ENCODE measurements around the gene CEP72. TPM values are rescaled to one million over a fixed set of nuclear protein-coding genes. Genes with fewer than 3 reads are reported as not detected.
"Not testable (repeated sequence)": the region's sequence is repeated elsewhere in the genome, so short reads cannot be mapped to it uniquely, and the experiment has no call there.

Gene CEP72
- total RNA-seq, 2 donors from 2014 or later, result 35.6 to 36.5 TPM

DNA sequence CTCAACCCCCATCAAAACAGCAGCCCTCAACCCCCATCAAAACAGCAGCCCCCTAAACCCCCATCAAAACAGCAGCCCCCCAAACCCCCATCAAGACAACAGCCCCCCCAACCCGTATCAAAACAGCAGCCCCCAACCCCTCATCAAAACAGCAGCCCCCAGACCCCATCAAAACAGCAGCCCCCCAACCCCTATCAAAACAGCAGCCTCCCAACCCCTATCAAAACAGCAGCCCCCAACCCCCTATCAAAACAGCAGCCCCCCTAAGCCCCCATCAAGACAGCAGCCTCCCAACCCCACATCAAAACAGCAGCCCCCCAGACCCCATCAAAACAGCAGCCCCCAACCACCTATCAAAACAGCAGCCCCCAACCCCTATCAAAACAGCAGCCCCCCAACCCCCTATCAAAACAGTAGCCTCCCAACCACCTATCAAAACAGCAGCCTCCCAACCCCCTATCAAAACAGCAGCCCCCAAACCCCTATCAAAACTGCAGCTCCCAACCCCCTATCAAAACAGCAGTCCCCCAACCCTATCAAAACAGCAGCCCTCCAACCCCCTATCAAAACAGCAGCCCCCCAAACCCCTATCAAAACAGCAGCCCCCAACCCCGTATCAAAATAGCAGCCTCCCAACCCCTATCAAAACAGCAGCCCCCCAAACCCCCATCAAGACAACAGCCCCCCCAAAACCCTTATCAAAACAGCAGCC is 79.8 kb downstream of the CEP72 start:
- Histone ChIP-seq H3K27ac (ENCODE audit: low read depth, low read length) (no peak overlapping the region), H3K9ac (ENCODE audit: extremely low read depth, low read length, poor library complexity, severe bottlenecking) (no peak overlapping the region), H3K4me3 (ENCODE audit: low read length) (no peak overlapping the region), H3K36me3 (ENCODE audit: control insufficient read depth, insufficient read depth, low read length) (no peaks in the 10 kb centered on the region), H3K9me3 (ENCODE audit: control insufficient read depth, low read length) (no peaks in the 10 kb centered on the region), H3K4me1 (ENCODE audit: control insufficient read depth, insufficient read depth, low read length) (no peaks in the 10 kb centered on the region), H3K27me3 (ENCODE audit: control insufficient read depth, insufficient read depth, low read length, poor library complexity, severe bottlenecking) (peaks cover 18% of the 10 kb centered on the region)
- Mint-ChIP-seq H3K36me3 (ENCODE audit: low read depth) (no peaks in the 10 kb centered on the region), H3K4me1 (no peaks in the 10 kb centered on the region), H3K27ac (no peak overlapping the region), H3K27me3 (ENCODE audit: insufficient read depth) (peaks cover 14% of the 10 kb centered on the region), H3K4me3 (no peak overlapping the region), H3K9me3 (peaks cover 3% of the 10 kb centered on the region)
- no peak for TF ChIP-seq CTCF (conservative IDR thresholded peaks at IDR 0.05)
- whole genome bisulfite sequencing, 2 experiments (ENCODE audit: insufficient coverage in 1 of 2, insufficient read length in 1 of 2), result 60% methylated on average over 1 of the region's 2 CpGs; no CpG with 5 or more reads in 1 of the 2 experiments
- peak; percentile 28 for DNase-seq

- not testable (repeated sequence) for H3K9me3 ChIP-seq (ENCODE audit: control insufficient read depth, low read length); H3K27ac ChIP-seq (ENCODE audit: low read depth, low read length); H3K36me3 Mint-ChIP-seq (ENCODE audit: low read depth); H3K4me1 Mint-ChIP-seq; H3K9me3 Mint-ChIP-seq; H3K4me3 ChIP-seq (ENCODE audit: low read length); H3K9ac ChIP-seq (ENCODE audit: extremely low read depth, low read length, poor library complexity, severe bottlenecking); H3K36me3 ChIP-seq (ENCODE audit: control insufficient read depth, insufficient read depth, low read length); H3K4me3 Mint-ChIP-seq; H3K4me1 ChIP-seq (ENCODE audit: control insufficient read depth, insufficient read depth, low read length); H3K27ac Mint-ChIP-seq
- whole genome bisulfite sequencing, 2 experiments (ENCODE audit: insufficient coverage in 1 of 2, insufficient read length in 1 of 2), result 8% methylated on average over 41 of the region's 41 CpGs; no CpG with 5 or more reads in 1 of the 2 experiments
- peaks cover 19% of the 10 kb centered on the region for H3K27me3 Mint-ChIP-seq (ENCODE audit: insufficient read depth)
- DNase-seq, result peak; percentile 61
- peaks cover 22% of the 10 kb centered on the region for H3K27me3 ChIP-seq (ENCODE audit: control insufficient read depth, insufficient read depth, low read length, poor library complexity, severe bottlenecking)
These were observed 80.4 kb downstream of the CEP72 start for GRCh38 chr5:692529-693041.

GRCh38 chr5:693271-694041 is 81.3 kb downstream of the CEP72 start, which contains the start of gene TPPP:
Gene TPPP (minus strand): TSS chr5:693352. CDS start chr5:678060, 15,292 bp downstream.
- H3K9me3 ChIP-seq (ENCODE audit: control insufficient read depth, low read length); H3K36me3 ChIP-seq (ENCODE audit: control insufficient read depth, insufficient read depth, low read length); H3K4me1 ChIP-seq (ENCODE audit: control insufficient read depth, insufficient read depth, low read length); H3K4me3 ChIP-seq (ENCODE audit: low read length); H3K4me1 Mint-ChIP-seq; H3K4me3 Mint-ChIP-seq; H3K27ac Mint-ChIP-seq; H3K9me3 Mint-ChIP-seq; H3K27ac ChIP-seq (ENCODE audit: low read depth, low read length); H3K9ac ChIP-seq (ENCODE audit: extremely low read depth, low read length, poor library complexity, severe bottlenecking); H3K36me3 Mint-ChIP-seq (ENCODE audit: low read depth): not testable (repeated sequence)
- peak; percentile 90 for DNase-seq
- peaks cover 23% of the 10 kb centered on the region for H3K27me3 Mint-ChIP-seq (ENCODE audit: insufficient read depth)
- WGBS, 2 experiments (ENCODE audit: insufficient coverage in 1 of 2, insufficient read length in 1 of 2), result 0% methylated on average over 72 of the region's 109 CpGs; no CpG with 5 or more reads in 1 of the 2 experiments
- H3K27me3 ChIP-seq (ENCODE audit: control insufficient read depth, insufficient read depth, low read length, poor library complexity, severe bottlenecking), result peaks cover 24% of the 10 kb centered on the region

DNA sequence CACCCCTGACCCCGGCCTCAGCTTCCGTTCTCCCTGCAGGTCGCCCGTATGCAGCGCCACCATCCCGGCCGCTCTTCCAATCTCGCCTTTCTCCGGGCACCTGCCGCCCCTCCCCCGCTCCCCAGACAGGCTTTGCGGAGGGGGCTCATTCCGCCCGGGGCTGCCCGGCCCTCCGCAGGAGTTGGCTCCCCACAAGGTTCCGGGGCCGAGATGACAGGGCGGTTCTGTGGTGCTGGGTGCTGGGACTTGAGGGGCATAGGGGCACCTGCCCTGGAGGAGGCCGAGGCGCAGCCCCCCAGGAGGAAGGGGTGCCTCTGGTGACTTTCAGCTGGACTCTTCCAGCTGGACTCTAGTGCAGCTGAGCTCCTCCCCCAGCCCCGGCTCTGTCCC is 81.9 kb downstream of the CEP72 start:
- peaks cover 29% of the 10 kb centered on the region for H3K27me3 ChIP-seq (ENCODE audit: control insufficient read depth, insufficient read depth, low read length, poor library complexity, severe bottlenecking)
- H3K9ac ChIP-seq (ENCODE audit: extremely low read depth, low read length, poor library complexity, severe bottlenecking); H3K4me3 Mint-ChIP-seq; H3K4me3 ChIP-seq (ENCODE audit: low read length); H3K4me1 ChIP-seq (ENCODE audit: control insufficient read depth, insufficient read depth, low read length); H3K9me3 Mint-ChIP-seq; H3K36me3 Mint-ChIP-seq (ENCODE audit: low read depth); H3K27ac ChIP-seq (ENCODE audit: low read depth, low read length); H3K9me3 ChIP-seq (ENCODE audit: control insufficient read depth, low read length); H3K4me1 Mint-ChIP-seq; H3K27ac Mint-ChIP-seq; H3K36me3 ChIP-seq (ENCODE audit: control insufficient read depth, insufficient read depth, low read length): not testable (repeated sequence)
- peak; percentile 44 for DNase-seq
- WGBS, 2 experiments (ENCODE audit: insufficient coverage in 1 of 2, insufficient read length in 1 of 2), result 6% methylated on average over 10 of the region's 22 CpGs; no CpG with 5 or more reads in 1 of the 2 experiments
- H3K27me3 Mint-ChIP-seq (ENCODE audit: insufficient read depth), result peaks cover 29% of the 10 kb centered on the region

DNA sequence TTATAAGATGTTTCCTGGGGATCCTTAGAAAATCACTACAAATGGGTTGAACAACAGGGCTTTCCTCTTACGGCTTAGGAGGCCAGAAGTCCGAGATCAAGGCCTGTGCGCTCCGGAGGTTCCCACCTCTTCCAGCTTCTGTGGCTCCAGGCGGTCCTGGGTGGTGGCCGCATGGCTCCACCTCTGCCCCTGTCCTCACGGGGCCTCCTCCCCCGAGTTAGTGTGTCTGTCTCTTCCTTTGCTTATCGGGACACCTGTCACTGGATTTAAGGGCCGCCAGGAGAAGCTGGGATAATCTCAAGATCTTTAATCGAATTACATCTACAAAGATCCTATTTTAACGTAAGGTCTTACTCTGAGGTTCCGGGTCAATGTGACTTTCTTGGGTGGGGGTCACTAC is 83.3 kb downstream of the CEP72 start:
- not testable (repeated sequence) for H3K4me3 Mint-ChIP-seq; H3K36me3 Mint-ChIP-seq (ENCODE audit: low read depth); H3K27ac ChIP-seq (ENCODE audit: low read depth, low read length); H3K9ac ChIP-seq (ENCODE audit: extremely low read depth, low read length, poor library complexity, severe bottlenecking); H3K9me3 ChIP-seq (ENCODE audit: control insufficient read depth, low read length); H3K4me1 Mint-ChIP-seq; H3K36me3 ChIP-seq (ENCODE audit: control insufficient read depth, insufficient read depth, low read length); H3K27ac Mint-ChIP-seq; DNase-seq; H3K4me1 ChIP-seq (ENCODE audit: control insufficient read depth, insufficient read depth, low read length); H3K9me3 Mint-ChIP-seq; H3K4me3 ChIP-seq (ENCODE audit: low read length)
- peaks cover 39% of the 10 kb centered on the region for H3K27me3 ChIP-seq (ENCODE audit: control insufficient read depth, insufficient read depth, low read length, poor library complexity, severe bottlenecking)
- 92% methylated on average over 2 of the region's 13 CpGs; no CpG with 5 or more reads in 1 of the 2 experiments for WGBS, 2 experiments (ENCODE audit: insufficient coverage in 1 of 2, insufficient read length in 1 of 2)
- peaks cover 40% of the 10 kb centered on the region for H3K27me3 Mint-ChIP-seq (ENCODE audit: insufficient read depth)

- not testable (repeated sequence) for H3K4me1 ChIP-seq (ENCODE audit: control insufficient read depth, insufficient read depth, low read length); H3K4me3 Mint-ChIP-seq; H3K27ac ChIP-seq (ENCODE audit: low read depth, low read length); H3K9ac ChIP-seq (ENCODE audit: extremely low read depth, low read length, poor library complexity, severe bottlenecking); H3K36me3 Mint-ChIP-seq (ENCODE audit: low read depth); H3K9me3 ChIP-seq (ENCODE audit: control insufficient read depth, low read length); H3K4me1 Mint-ChIP-seq; H3K9me3 Mint-ChIP-seq; H3K27ac Mint-ChIP-seq; DNase-seq; H3K4me3 ChIP-seq (ENCODE audit: low read length); H3K36me3 ChIP-seq (ENCODE audit: control insufficient read depth, insufficient read depth, low read length)
- H3K27me3 ChIP-seq (ENCODE audit: control insufficient read depth, insufficient read depth, low read length, poor library complexity, severe bottlenecking), result peaks cover 45% of the 10 kb centered on the region
- H3K27me3 Mint-ChIP-seq (ENCODE audit: insufficient read depth), result peaks cover 46% of the 10 kb centered on the region
- WGBS, 2 experiments (ENCODE audit: insufficient coverage in 1 of 2, insufficient read length in 1 of 2), result 70% methylated on average over 6 of the region's 8 CpGs; no CpG with 5 or more reads in 1 of the 2 experiments
These were observed 84.1 kb downstream of the CEP72 start for GRCh38 chr5:696191-696590.

All from endodermal cell (in vitro differentiated cells).